GM21390 (cell line): Measurements from ENCODE around the gene SELENOV.

Source experiments
- ATAC-seq: cut with Tn5 transposase; IDR thresholded peaks from one replicate; pipeline ENCODE4 v1.9.1; 2021; ENCODE audit not compliant: unreplicated experiment

SELENOV gene

DNA sequence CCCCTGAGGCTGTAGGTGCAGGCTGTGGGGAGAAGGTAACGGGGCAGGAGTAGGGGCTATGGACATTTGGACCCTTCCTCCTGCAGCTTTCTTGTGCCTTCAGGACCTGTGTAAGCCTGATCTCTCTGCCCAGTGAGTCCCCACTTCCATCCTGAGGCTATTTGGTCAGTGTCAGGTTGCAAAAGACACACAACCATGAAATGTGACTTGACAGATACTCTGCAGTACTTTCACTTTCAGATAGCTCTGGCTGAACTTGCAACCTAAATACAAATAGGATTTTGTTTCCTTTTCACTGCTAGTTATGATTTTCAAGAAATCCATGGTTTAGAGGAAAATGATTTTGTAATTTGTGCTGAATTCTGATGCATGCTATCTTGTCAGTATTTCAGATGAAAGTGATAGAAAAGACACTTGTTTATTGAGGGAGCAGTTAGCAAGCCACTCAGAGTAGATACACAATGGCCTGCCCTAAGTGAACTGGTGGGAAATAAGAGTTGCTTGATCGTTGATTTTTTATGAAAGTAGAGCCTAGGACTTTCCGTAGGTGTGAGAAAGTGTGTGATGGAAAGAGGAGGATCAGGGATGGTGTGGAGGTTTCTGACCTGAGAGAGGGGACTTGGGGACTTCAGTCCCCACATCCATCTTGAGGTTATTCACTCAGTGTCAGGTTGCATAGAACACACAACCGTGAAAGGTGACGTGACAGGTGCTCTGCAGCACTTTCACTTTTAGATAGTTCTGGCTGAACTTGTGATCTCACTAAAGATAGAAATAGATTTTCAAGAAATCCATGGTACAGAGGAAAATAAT is 43.1 kb downstream of the SELENOV start:
- ATAC-seq = no peak

DNA sequence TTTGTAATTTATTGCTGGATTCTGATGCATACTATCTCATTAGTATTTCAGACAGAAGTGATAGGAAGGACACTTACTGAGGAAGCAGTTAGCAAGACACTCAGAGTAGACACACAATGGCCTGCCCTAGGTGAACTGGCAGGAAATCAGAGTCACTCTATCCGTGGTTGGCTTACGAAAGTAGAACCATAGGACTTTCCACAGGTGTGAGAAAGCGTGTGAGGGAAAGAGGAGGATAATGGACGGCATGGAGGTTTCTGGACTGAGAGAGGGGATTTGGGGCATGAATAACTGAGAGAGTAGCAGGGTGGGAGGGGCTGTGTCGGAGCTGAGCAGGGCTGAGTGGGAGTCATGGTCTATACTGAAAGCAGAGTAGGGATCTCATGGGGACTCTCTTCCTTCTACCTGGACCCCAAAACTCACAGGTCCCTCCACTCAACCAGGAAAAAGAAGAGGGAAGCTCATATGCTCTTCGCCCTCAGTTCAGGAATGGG is 43.7 kb downstream of the SELENOV start:
- ATAC-seq = no peak

DNA sequence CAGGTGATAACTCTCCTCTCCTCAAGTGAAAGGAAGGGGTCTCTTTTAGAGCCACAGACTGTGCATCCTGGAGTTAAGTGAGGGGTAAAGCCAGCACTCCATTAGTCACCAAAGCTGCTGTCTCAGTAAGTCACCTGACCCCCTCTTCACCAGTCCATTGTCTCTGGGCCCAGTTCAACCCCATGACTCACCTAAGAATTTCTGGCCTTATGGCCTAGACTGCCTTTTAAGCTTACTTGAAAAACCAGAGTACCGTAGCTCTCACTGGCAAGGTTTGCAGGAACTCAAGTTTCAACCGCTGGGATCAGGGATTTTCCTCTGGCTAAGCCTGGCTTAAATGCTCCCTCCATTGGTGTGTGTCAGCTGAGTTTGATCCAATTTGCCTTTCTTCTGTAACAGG is 48.5 kb downstream of the SELENOV start:
- no peak for ATAC-seq

GRCh38 chr19:39566064-39566463 is 51.1 kb downstream of the SELENOV start:
- no peak for ATAC-seq

DNA sequence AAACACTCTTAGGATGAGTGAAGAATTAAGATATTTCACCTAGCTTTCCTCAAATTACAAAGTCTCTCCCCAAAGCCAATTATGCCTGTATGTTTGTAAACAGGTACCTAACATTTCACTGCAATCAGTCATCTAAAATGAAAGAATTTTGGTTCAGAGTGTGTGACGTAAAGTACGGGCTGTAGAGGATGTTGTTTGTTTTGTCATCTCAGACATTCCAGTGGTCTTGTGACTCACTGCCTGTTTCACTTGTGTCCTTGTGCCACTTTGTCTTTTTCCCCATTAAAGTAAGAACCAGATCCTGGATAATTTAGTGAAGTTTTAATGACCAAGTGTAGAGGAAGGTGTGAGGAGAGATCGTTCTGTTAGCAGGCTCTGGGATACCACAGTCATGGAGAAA is 53.7 kb downstream of the SELENOV start:
- no peak for ATAC-seq
